IMR-90 (cell line): ENCODE measurements around the gene SCN8A. TPM values are rescaled to one million over a fixed set of nuclear protein-coding genes. Genes with fewer than 3 reads are reported as not detected.

Experiments used
- ATAC-seq: fragments of 200-7000 bp; cut with Tn5 transposase; 2 replicates; pipeline ENCODE4 v1.9.1; 2020; ENCODE audit warnings: low read depth, mild to moderate bottlenecking, moderate library complexity
- BruUV-seq: library from RNA; stranded (reverse); fragments of 400-500 nt; replicated peaks from 2 replicates; lab custom pipeline; 2021; lab: Mats Ljungman, UMichigan
- CTCF ChIA-PET: fragments of 300-600 bp; formaldehyde crosslinking; extraction: SDS; loops from one replicate; lab custom pipeline; 2021; ENCODE audit warnings: antibody characterized with exemption; lab: Yijun Ruan, JAX
- POLR2A ChIA-PET: fragments of 300-600 bp; sonication (Branson Sonifier 250); formaldehyde crosslinking; loops from one replicate; lab custom pipeline; 2022; ENCODE audit warnings: antibody characterized with exemption; ENCODE audit not compliant: unreplicated experiment; lab: Charles Lee
- DNase-seq: peaks from one replicate; pipeline ENCODE4 v3.0.0; 2013
- H2AFZ ChIP-seq: replicated peaks from 2 replicates; pipeline ENCODE3; 2013; ENCODE audit warnings: low read length, mild to moderate bottlenecking; ENCODE audit not compliant: poor library complexity
- H2AK5ac ChIP-seq: 2 replicates; pipeline ENCODE4 v1.6.1; 2013; ENCODE audit warnings: low read depth, low read length, inconsistent platforms
- H2AK9ac ChIP-seq: replicated peaks from 2 replicates; pipeline ENCODE3; 2013; ENCODE audit warnings: mild to moderate bottlenecking, low read depth, low read length, moderate library complexity; ENCODE audit not compliant: poor library complexity
- H2BK120ac ChIP-seq: 2 replicates; pipeline ENCODE4 v1.6.1; 2013; ENCODE audit warnings: low read depth, low read length, inconsistent platforms
- H2BK15ac ChIP-seq: 3 replicates; pipeline ENCODE4 v1.6.1; 2013; ENCODE audit warnings: low read depth, low read length, inconsistent platforms
- H2BK20ac ChIP-seq: 2 replicates; pipeline ENCODE4 v1.6.1; 2013; ENCODE audit warnings: low read depth, mild to moderate bottlenecking, inconsistent platforms, low read length, moderate library complexity
- H2BK5ac ChIP-seq: 2 replicates; pipeline ENCODE4 v1.6.1; 2013; ENCODE audit warnings: mild to moderate bottlenecking, low read depth, low read length, inconsistent platforms; ENCODE audit not compliant: poor library complexity, severe bottlenecking
- H3K14ac ChIP-seq: replicated peaks from 2 replicates; pipeline ENCODE4 v1.6.1; 2013; ENCODE audit warnings: low read depth, low read length, inconsistent platforms
- H3K18ac ChIP-seq: 2 replicates; pipeline ENCODE4 v1.6.1; 2013; ENCODE audit warnings: low read depth, low read length, control low read depth
- H3K23ac ChIP-seq: 2 replicates; pipeline ENCODE4 v1.6.1; 2013; ENCODE audit warnings: low read depth, low read length, inconsistent platforms
- H3K27ac ChIP-seq: 2 replicates; pipeline ENCODE4 v1.5.1; 2013; ENCODE audit warnings: mild to moderate bottlenecking, control low read depth, low read length; ENCODE audit not compliant: insufficient read depth
- H3K27me3 ChIP-seq: 2 replicates; pipeline ENCODE4 v1.6.1; 2013; ENCODE audit warnings: low read length; ENCODE audit not compliant: control insufficient read depth, insufficient read depth
- H3K36me3 ChIP-seq: 2 replicates; pipeline ENCODE4 v1.6.1; 2013; ENCODE audit warnings: low read length, mixed read lengths; ENCODE audit not compliant: control insufficient read depth, insufficient read depth
- H3K4ac ChIP-seq: 2 replicates; pipeline ENCODE4 v1.6.1; 2013; ENCODE audit warnings: low read depth, low read length, inconsistent platforms
- H3K4me1 ChIP-seq: 2 replicates; pipeline ENCODE4 v1.6.1; 2013; ENCODE audit warnings: low read length, mixed read lengths; ENCODE audit not compliant: control insufficient read depth, insufficient read depth
- H3K4me2 ChIP-seq: 2 replicates; pipeline ENCODE4 v1.6.1; 2013; ENCODE audit warnings: low read depth, mild to moderate bottlenecking, control low read depth, low read length, moderate library complexity
- H3K4me3 ChIP-seq: 2 replicates; pipeline ENCODE4 v1.5.1; 2013; ENCODE audit warnings: low read depth, mild to moderate bottlenecking, control low read depth, low read length, moderate library complexity; ENCODE audit not compliant: insufficient read depth
- H3K56ac ChIP-seq: 2 replicates; pipeline ENCODE4 v1.6.1; 2013; ENCODE audit warnings: low read length, inconsistent platforms; ENCODE audit not compliant: insufficient read depth; ENCODE audit errors: extremely low read depth
- H3K79me1 ChIP-seq, 2 experiments: 2 replicates each; pipeline ENCODE4 v1.6.1; 2013; ENCODE audit warnings: low read length in 2 of 2, inconsistent platforms in 1 of 2, low read depth in 1 of 2
- H3K9ac ChIP-seq: 2 replicates; pipeline ENCODE4 v1.6.1; 2013; ENCODE audit warnings: low read depth, low read length, control low read depth
- H3K9me1 ChIP-seq: 2 replicates; pipeline ENCODE4 v1.6.1; 2013; ENCODE audit warnings: low read length, inconsistent platforms; ENCODE audit not compliant: insufficient read depth
- H3K9me3 ChIP-seq: 2 replicates; pipeline ENCODE4 v1.6.1; 2013; ENCODE audit warnings: low read length; ENCODE audit not compliant: control insufficient read depth, insufficient read depth
- H4K20me1 ChIP-seq: 2 replicates; pipeline ENCODE4 v1.6.1; 2013; ENCODE audit warnings: low read length, inconsistent platforms; ENCODE audit not compliant: insufficient read depth
- H4K5ac ChIP-seq: 2 replicates; pipeline ENCODE4 v1.6.1; 2013; ENCODE audit warnings: mild to moderate bottlenecking, low read depth, low read length, control low read depth
- H4K8ac ChIP-seq, 2 experiments: 2 replicates each; pipeline ENCODE4 v1.6.1; 2013; ENCODE audit warnings: low read depth in 2 of 2, low read length in 2 of 2, control low read depth in 1 of 2, inconsistent platforms in 1 of 2
- H4K91ac ChIP-seq: 2 replicates; pipeline ENCODE4 v1.6.1; 2013; ENCODE audit warnings: low read depth, low read length, inconsistent platforms; ENCODE audit not compliant: insufficient read depth
- BHLHE40 ChIP-seq: fragments of 150-350 bp; IDR thresholded peaks from 2 replicates; pipeline ENCODE4 v1.6.1; 2016; ENCODE audit warnings: mild to moderate bottlenecking, low read depth, low read length
- CEBPB ChIP-seq: IDR thresholded peaks from 2 replicates; pipeline ENCODE4 v1.6.1; 2012; ENCODE audit warnings: low read depth, low read length, improper control_type of control experiment
- CHD1 ChIP-seq: IDR thresholded peaks from 2 replicates; pipeline ENCODE4 v1.6.1; 2012; ENCODE audit warnings: low read depth, low read length, improper control_type of control experiment
- FOS ChIP-seq: fragments of 150-350 bp; IDR thresholded peaks from 2 replicates; pipeline ENCODE4 v1.6.1; 2016; ENCODE audit warnings: low read depth, low read length
- MAFK ChIP-seq: IDR thresholded peaks from 2 replicates; pipeline ENCODE4 v1.6.1; 2012; ENCODE audit warnings: low read depth, low read length, improper control_type of control experiment
- MAZ ChIP-seq: IDR thresholded peaks from 2 replicates; pipeline ENCODE4 v1.6.1; 2012; ENCODE audit warnings: low read depth, mild to moderate bottlenecking, low read length, improper control_type of control experiment, moderate library complexity, borderline replicate concordance
- MXI1 ChIP-seq: IDR thresholded peaks from 2 replicates; pipeline ENCODE4 v1.6.1; 2012; ENCODE audit warnings: low read depth, mild to moderate bottlenecking, low read length, moderate library complexity, borderline replicate concordance
- NFE2L2 ChIP-seq: fragments of 150-350 bp; IDR thresholded peaks from 2 replicates; pipeline ENCODE4 v1.6.1; 2016; ENCODE audit warnings: low read depth, mild to moderate bottlenecking, low read length
- POLR2A ChIP-seq: IDR thresholded peaks from 2 replicates; pipeline ENCODE4 v1.6.1; 2012; ENCODE audit warnings: mild to moderate bottlenecking, low read depth, low read length
- RAD21 ChIP-seq: IDR thresholded peaks from 2 replicates; pipeline ENCODE4 v1.6.1; 2012; ENCODE audit warnings: low read length, improper control_type of control experiment
- RCOR1 ChIP-seq: IDR thresholded peaks from 2 replicates; pipeline ENCODE4 v1.6.1; 2012; ENCODE audit warnings: mild to moderate bottlenecking, low read length, improper control_type of control experiment; ENCODE audit not compliant: insufficient replicate concordance
- RFX5 ChIP-seq: IDR thresholded peaks from 2 replicates; pipeline ENCODE4 v1.8.0; 2012; ENCODE audit warnings: low read depth, mild to moderate bottlenecking, low read length, moderate library complexity
- SMC3 ChIP-seq: fragments of 150-350 bp; IDR thresholded peaks from 2 replicates; pipeline ENCODE4 v1.6.1; 2016; ENCODE audit warnings: low read depth, mild to moderate bottlenecking, antibody characterized with exemption, low read length, moderate library complexity
- WGBS, 2 experiments: methylation state at CpG; one replicate each; pipeline versions ENCODE4 v1.1.5 to v1.1.7; 2013; ENCODE audit warnings: missing lambda C conversion rate in 2 of 2; ENCODE audit not compliant: insufficient read length in 1 of 2; ENCODE audit errors: extremely low coverage in 2 of 2; 5-methylcytosine and 5-hydroxymethylcytosine counted together
- dilution Hi-C: fragments of 300-500 bp; cut with HindIII; formaldehyde crosslinking; loops from one replicate; pipeline ENCODE4 v1.14.3; 2018; ENCODE audit warnings: low sequenced_read_pairs; ENCODE audit not compliant: unreplicated experiment
- in situ Hi-C: fragments of 300-500 bp; cut with MboI; formaldehyde crosslinking; loops from 3 replicates; pipeline ENCODE4 v1.14.3; 2019; ENCODE audit warnings: low sequenced_read_pairs, inconsistent platforms, mixed read lengths
- intact Hi-C: fragments of 100-400 bp; cut with micrococcal nuclease; formaldehyde crosslinking; loops from 2 replicates; pipeline ENCODE4 v1.10.0; 2022
- polyA plus RNA-seq, 3 experiments: library from polyadenylated mRNA; depleted of rRNA; stranded (reverse); fragments of >200 nt; gene quantifications; 2 replicates each; pipeline ENCODE4 v1.2.3, GENCODE V29; 2012; ENCODE audit warnings: low replicate concordance in 1 of 3
- total RNA-seq: library from RNA; depleted of rRNA; stranded (reverse); fragments of >200 nt; gene quantifications from 2 replicates; pipeline ENCODE4 v1.2.3, GENCODE V29; 2012
- TF ChIP-seq, protein P1 (sequence below): fragments of 150-350 bp; IDR thresholded peaks from 2 replicates; pipeline ENCODE4 v1.6.1; 2016; ENCODE audit warnings: low read depth, mild to moderate bottlenecking, low read length, moderate library complexity, borderline replicate concordance
- TF ChIP-seq, protein P2 (sequence below): conservative IDR thresholded peaks from 2 replicates; pipeline ENCODE4 v1.5.1; 2012; ENCODE audit warnings: mild to moderate bottlenecking, low read depth, low read length, improper control_type of control experiment
- TF ChIP-seq, protein P3 (sequence below): fragments of 150-350 bp; IDR thresholded peaks from 2 replicates; pipeline ENCODE4 v1.6.1; 2017; ENCODE audit warnings: mild to moderate bottlenecking, antibody characterized with exemption, low read length, low read depth

The SCN8A gene
- total and polyA plus RNA-seq, 2 of the 4 experiments (the other 2 are of a cell fraction): 6.9 to 19.7 TPM

DNA sequence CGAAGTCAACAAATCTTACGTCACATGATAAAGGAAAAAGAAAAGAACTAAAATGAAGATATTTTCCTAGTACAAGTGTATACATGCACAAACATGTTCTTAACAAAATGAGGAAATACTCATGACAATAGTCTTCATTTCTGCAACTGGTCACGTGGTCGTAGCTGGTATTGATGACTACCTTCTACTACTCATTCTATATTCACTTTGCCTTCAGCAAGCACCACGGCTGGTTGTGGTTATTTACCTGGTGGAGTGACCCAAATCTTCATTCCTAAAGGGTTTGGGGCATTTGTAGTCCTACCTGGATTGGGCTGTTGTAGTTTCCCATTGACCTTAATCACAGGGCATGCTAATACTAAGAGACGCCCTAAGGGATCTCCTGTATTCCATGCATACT is 206.3 kb downstream of the SCN8A start:
- no peak overlapping the region for H4K91ac ChIP-seq
- in situ Hi-C loops: no loop called here
- ChIA-PET POLR2A (no interaction called here), CTCF (no interaction called here)
- H2AFZ ChIP-seq: no peak overlapping the region
- no peak overlapping the region for H4K5ac ChIP-seq
- no peak for DNase-seq
- no peak overlapping the region for H3K9ac ChIP-seq
- no peak overlapping the region for H2AK9ac ChIP-seq
- no peaks in the 10 kb centered on the region for H4K20me1 ChIP-seq
- intact Hi-C loops: no loop called here
- H3K36me3 ChIP-seq: peaks cover 6% of the 10 kb centered on the region; the same call in 1 of the 2 replicates
- no peak overlapping the region for H3K4me3 ChIP-seq
- H3K9me3 ChIP-seq: no peaks in the 10 kb centered on the region
- 0 out of 2 replicates have a peak, but pooled peaks cover 3% of the 10 kb centered on the region for H3K9me1 ChIP-seq
- H3K27me3 ChIP-seq: no peaks in the 10 kb centered on the region
- no peak overlapping the region for H3K56ac ChIP-seq
- H3K4ac ChIP-seq: no peak overlapping the region
- no peak overlapping the region for H2BK15ac ChIP-seq
- no peak overlapping the region for H3K23ac ChIP-seq
- BruUV-seq: no TSS peak
- no CpG with 5 or more reads among the region's 6 CpGs for WGBS, 2 experiments
- dilution Hi-C loops: no loop called here
- H2BK120ac ChIP-seq: no peak overlapping the region
- no peak overlapping the region for H3K27ac ChIP-seq
- H2AK5ac ChIP-seq: no peak overlapping the region
- no peaks in the 10 kb centered on the region; the same call in 1 of the 2 replicates for H3K4me1 ChIP-seq
- no peak overlapping the region for H2BK20ac ChIP-seq
- no peak overlapping the region for H3K14ac ChIP-seq
- no peak overlapping the region for H3K18ac ChIP-seq
- H3K79me1 ChIP-seq: no peaks in the 10 kb centered on the region
- no peak for ATAC-seq
- no peak overlapping the region for H2BK5ac ChIP-seq
- no peak overlapping the region for H4K8ac ChIP-seq
- no peak overlapping the region for H3K4me2 ChIP-seq
- TF ChIP-seq MAFK (no peak), CEBPB (no peak), SMC3 (no peak), NFE2L2 (no peak), MAZ (no peak), FOS (no peak), BHLHE40 (no peak), RCOR1 (no peak), POLR2A (no peak), MXI1 (no peak), CHD1 (no peak), RAD21 (no peak), RFX5 (no peak)
- TF ChIP-seq, protein P1, sequence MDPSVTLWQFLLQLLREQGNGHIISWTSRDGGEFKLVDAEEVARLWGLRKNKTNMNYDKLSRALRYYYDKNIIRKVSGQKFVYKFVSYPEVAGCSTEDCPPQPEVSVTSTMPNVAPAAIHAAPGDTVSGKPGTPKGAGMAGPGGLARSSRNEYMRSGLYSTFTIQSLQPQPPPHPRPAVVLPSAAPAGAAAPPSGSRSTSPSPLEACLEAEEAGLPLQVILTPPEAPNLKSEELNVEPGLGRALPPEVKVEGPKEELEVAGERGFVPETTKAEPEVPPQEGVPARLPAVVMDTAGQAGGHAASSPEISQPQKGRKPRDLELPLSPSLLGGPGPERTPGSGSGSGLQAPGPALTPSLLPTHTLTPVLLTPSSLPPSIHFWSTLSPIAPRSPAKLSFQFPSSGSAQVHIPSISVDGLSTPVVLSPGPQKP: no peak
- TF ChIP-seq, protein P2, sequence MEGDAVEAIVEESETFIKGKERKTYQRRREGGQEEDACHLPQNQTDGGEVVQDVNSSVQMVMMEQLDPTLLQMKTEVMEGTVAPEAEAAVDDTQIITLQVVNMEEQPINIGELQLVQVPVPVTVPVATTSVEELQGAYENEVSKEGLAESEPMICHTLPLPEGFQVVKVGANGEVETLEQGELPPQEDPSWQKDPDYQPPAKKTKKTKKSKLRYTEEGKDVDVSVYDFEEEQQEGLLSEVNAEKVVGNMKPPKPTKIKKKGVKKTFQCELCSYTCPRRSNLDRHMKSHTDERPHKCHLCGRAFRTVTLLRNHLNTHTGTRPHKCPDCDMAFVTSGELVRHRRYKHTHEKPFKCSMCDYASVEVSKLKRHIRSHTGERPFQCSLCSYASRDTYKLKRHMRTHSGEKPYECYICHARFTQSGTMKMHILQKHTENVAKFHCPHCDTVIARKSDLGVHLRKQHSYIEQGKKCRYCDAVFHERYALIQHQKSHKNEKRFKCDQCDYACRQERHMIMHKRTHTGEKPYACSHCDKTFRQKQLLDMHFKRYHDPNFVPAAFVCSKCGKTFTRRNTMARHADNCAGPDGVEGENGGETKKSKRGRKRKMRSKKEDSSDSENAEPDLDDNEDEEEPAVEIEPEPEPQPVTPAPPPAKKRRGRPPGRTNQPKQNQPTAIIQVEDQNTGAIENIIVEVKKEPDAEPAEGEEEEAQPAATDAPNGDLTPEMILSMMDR: no peak
- TF ChIP-seq, protein P3, sequence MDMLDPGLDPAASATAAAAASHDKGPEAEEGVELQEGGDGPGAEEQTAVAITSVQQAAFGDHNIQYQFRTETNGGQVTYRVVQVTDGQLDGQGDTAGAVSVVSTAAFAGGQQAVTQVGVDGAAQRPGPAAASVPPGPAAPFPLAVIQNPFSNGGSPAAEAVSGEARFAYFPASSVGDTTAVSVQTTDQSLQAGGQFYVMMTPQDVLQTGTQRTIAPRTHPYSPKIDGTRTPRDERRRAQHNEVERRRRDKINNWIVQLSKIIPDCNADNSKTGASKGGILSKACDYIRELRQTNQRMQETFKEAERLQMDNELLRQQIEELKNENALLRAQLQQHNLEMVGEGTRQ: no peak
